HUDEP-2 (cell line): ENCODE data around the gene SUN1.
A peak's percentile ranks its signal among the peaks of the same experiment; 100 is the strongest.
"Not testable (repeated sequence)": the region's sequence is repeated elsewhere in the genome, so short reads cannot be mapped to it uniquely, and the experiment has no call there.

Source experiments
- DNase-seq, 76 experiments: peaks; one replicate each; lab custom pipeline; 2025; ENCODE audit not compliant: unreplicated experiment in 76 of 76; lab: John Stamatoyannopoulos, UW

SUN1 gene

GRCh38 chr7:854118-854775 is 22.0 kb downstream of the SUN1 start:
- DNase-seq = no peak

GRCh38 chr7:855686-856369 is 23.6 kb downstream of the SUN1 start:
- no peak for DNase-seq

DNA sequence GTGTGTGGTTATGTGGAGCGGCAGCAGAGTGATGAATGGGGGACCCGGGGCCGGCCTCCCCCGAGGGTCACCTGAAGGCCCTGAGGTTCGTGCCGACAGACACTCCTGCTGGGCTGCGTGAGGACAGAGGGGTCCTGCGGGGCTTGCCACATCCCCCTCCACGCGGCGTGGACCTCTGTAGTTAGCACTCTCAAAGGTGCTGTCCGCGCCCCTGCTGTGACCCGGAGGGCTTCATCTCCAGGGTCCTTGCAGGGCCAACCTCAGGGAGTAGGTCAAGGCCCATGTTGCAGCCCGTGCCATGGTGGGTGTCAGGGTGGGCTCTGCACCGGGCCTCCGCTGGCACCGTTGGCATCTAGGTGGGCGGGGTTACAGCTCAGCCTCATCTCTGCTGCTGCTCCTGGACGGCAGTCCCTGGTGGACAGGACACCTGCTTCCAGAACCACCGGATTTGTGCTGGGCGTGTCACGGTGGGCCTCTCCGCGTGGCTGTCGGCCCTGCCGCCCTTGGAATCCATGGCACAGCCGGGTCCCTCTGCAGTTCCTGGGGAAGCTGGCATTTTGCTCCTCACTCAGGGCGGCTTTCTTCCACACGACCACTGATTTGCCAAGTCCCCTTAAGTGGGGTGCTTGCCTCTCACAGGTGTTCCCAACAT is 24.3 kb downstream of the SUN1 start:
- DNase-seq = no peak

GRCh38 chr7:857661-858060 is 25.4 kb downstream of the SUN1 start:
- no peak for DNase-seq

DNA sequence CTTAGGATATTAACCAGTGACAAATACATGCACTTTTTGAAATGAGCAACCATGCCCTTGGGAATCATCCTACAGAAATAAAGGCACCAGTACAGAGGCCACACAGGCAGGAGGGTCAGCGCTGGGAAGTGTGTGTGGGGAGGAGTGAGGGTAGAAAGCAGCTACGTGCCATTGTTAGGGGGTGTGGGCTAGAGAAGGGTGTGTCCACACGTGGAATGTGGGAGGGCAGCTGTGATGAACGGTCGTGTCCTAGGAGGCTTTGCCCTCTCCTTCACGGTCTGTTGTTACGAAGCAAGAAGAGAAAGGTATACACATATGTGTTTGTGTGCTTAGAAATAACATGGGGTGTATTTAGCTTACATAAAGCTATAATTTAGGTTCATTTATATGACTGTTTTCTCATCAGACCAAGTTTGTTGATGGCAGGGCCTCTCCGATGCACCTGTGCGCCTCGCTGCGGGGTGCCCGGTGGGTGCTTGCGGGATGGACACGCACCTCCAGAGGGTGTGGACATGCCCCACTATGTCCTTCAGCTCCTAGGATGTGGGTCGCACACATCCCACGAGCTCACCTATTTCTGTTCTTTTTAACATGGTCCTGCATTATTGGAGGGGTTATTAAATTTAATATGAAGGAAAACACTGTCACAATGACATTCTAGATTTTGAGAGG is 27.2 kb downstream of the SUN1 start:
- DNase-seq = peak in 20 of 76 experiments; percentile 4 to 59 (median 34)

- DNase-seq = no peak
Observed at GRCh38 chr7:860149-860548, 27.9 kb downstream of the SUN1 start.

GRCh38 chr7:861222-861621 is 28.9 kb downstream of the SUN1 start:
- no peak for DNase-seq

DNA sequence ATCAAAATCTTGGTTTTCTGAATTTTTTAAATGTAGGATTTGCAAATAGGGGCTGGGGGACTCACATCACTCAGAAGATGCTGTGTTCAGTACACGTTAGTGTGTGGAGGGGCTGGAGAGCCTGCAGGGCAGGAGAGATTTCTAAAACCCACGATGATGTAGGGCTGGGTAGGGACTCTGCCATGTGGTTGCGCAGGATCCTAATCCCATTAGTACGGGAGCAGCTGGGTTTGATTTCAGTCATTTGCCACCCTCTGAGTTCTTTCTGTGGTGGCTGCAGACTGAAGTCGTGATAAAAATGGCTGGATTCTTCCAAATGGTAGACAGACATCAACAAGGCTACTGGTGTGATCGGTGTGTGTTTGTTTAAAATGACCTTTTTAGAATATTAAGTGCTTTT is 29.9 kb downstream of the SUN1 start:
- no peak for DNase-seq

DNA sequence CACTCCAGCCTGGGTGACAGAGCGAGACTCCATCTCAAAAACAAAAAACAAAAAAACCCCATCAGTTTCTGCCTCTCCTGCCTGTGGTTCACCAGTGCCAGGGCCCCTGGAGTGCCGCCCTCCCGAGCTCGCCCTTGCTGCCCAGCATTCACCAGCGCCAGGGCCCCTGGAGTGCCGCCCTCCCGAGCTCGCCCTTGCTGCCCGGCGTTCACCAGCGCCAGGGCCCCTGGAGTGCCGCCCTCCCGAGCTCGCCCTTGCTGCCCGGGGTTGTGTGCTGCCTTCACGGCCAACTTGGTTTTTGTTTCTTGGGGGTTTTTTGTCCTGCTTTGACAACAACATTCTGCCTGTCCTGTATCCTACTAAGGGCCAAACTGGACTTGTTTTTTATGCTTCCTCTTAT is 30.8 kb downstream of the SUN1 start:
- DNase-seq = no peak

GRCh38 chr7:865921-866320 is 33.6 kb downstream of the SUN1 start:
- DNase-seq = no peak

DNA sequence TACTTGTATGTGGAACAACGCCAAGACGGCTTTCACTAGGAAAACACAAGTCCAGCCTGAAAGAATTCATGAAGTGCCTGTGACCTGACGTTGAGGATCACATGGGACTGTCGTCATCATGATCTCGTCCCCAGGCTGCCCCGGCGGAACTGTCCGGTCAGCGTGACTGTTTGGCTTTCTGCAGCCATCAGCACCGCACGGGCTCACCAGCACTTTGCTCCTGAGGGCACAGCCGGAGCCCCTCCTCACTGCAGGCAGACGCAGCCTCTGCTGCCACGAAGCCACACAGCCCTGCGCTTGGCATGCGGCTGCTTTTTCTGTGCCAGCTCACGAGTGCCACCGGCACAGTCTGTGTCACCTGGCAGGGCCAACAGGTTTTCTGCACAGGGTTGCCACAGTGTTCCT is 34.7 kb downstream of the SUN1 start:
- DNase-seq = no peak

GRCh38 chr7:867406-868188 is 35.3 kb downstream of the SUN1 start:
- DNase-seq = peak in 72 of 76 experiments; percentile 15 to 90 (median 74)

- DNase-seq = no peak
Observed at GRCh38 chr7:868189-868486, 35.9 kb downstream of the SUN1 start.

GRCh38 chr7:869348-869747 is 37.1 kb downstream of the SUN1 start:
- no peak for DNase-seq

DNA sequence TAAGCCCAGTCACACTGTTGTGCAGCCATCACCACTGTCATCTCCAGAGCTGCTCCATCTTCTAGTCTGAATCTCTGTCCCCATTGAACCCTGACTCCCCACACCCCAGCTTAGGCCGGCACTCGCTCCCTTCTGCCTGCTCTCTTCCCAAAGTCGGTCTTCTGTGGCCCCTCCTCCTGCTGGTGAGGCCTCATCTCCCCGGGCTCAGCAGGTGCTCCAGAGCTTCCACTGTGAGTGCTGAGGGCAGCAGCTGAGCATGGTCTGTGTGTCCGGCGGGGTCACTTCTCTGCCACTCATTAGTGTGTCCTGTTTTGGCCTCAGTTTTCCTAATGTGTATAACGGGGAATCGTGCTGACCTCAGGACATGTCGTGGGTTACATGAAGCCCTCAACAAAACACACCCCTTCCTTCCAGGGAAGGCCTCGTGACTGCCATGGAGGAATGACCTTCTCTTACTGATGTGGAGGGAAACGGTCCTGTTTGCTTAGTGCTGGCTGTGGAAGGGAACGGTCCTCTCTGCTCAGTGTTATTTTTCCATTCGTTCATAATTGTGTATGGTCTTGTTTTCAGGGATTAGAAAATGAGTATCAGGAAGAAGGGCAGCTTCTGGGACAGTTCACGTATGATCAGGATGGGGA is 39.7 kb downstream of the SUN1 start:
- DNase-seq = no peak

DNA sequence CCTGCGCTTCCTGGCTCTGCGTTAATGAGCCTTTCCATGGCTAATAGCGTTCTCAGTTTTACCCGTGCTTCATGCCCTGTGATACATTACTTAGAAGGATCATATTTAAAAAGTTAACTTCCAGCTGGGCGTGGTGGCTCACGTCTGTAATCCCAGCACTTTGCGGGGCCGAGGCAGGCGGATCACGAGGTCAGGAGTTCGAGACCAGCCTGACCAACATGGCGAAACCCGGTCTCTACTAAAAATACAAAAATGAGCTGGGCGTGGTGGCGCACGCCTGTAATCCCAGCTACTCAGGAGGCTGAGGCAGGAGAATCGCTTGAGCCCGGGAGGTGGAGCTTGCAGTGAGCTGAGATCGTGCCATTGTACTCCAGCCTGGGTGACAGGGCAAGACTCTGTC is 40.4 kb downstream of the SUN1 start:
- not testable (repeated sequence) for DNase-seq

DNA sequence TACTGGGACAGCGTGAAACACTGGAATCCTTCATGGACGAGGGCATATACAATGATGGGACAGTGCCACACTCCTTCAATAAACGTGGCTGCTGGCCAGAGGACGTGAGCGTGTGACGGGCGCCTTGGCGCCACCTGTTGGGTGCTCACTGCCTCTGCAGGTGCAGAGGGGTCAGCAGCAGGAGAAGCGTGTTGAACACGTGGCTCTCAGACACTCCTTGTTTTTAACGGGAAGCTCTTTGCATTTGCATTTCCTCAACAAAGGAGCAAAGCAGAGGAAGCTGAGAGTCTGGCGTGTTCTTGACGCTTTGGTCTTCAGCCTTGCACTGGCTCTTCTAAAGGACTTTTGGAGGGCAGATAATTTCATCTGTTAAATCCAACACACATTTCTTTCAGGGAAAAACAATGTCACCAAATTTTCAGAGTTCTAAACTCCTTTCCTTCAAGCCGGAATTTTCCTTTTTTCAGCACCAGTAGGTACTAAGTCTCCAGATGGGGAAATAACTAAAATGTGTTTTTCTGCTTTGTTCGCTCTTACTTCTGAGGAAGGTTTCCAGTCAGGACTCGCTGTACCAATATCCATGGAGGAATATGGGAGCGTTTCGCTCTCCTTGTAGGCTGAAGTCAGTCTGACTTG is 41.2 kb downstream of the SUN1 start:
- peak in 72 of 76 experiments; percentile 46 to 92 (median 80) for DNase-seq

GRCh38 chr7:874031-874749 is 41.9 kb downstream of the SUN1 start:
- DNase-seq = peak in 70 of 76 experiments; percentile 9 to 82 (median 53)

GRCh38 chr7:875051-875450 is 42.8 kb downstream of the SUN1 start:
- peak in 4 of 76 experiments; percentile 13 to 29 (median 20) for DNase-seq
